Neural crest cell (in vitro differentiated cells): ENCODE measurements around the gene JARID2. TPM values are rescaled to one million over a fixed set of nuclear protein-coding genes. Genes with fewer than 3 reads are reported as not detected.

Experiments used
- DNase-seq: peaks from one replicate; pipeline ENCODE4 v3.0.0; 2021; ENCODE audit warnings: low read depth, mixed read lengths, low spot score
- H3K27ac Mint-ChIP-seq: one replicate; pipeline ENCODE4 v1.8.0; 2021; ENCODE audit warnings: mild to moderate bottlenecking, mixed read lengths; ENCODE audit not compliant: unreplicated experiment
- H3K27me3 Mint-ChIP-seq: 2 replicates; pipeline ENCODE4 v1.8.0; 2021; ENCODE audit warnings: low read depth, mild to moderate bottlenecking, mixed read lengths
- H3K36me3 Mint-ChIP-seq: 2 replicates; pipeline ENCODE4 v1.8.0; 2021; ENCODE audit warnings: low read depth, mild to moderate bottlenecking, mixed read lengths
- H3K4me1 Mint-ChIP-seq: 2 replicates; pipeline ENCODE4 v1.8.0; 2021; ENCODE audit warnings: mixed read lengths
- H3K4me3 Mint-ChIP-seq: one replicate; pipeline ENCODE4 v1.8.0; 2021; ENCODE audit warnings: mild to moderate bottlenecking, mixed read lengths
- H3K9me3 Mint-ChIP-seq: 2 replicates; pipeline ENCODE4 v1.8.0; 2021; ENCODE audit warnings: mixed read lengths
- total RNA-seq: library from RNA; stranded (reverse); gene quantifications from 2 replicates; pipeline ENCODE4 v1.2.1, GENCODE V29; 2021
- TF ChIP-seq, protein P1 (sequence below): fragments of 200-600 bp; sonication (generic); conservative IDR thresholded peaks from 2 replicates; pipeline ENCODE4 v1.5.0; 2021; ENCODE audit warnings: antibody characterized with exemption, mild to moderate bottlenecking

JARID2 gene
- total RNA-seq, 1 donor from 2014 or later, result 33.9 TPM

DNA sequence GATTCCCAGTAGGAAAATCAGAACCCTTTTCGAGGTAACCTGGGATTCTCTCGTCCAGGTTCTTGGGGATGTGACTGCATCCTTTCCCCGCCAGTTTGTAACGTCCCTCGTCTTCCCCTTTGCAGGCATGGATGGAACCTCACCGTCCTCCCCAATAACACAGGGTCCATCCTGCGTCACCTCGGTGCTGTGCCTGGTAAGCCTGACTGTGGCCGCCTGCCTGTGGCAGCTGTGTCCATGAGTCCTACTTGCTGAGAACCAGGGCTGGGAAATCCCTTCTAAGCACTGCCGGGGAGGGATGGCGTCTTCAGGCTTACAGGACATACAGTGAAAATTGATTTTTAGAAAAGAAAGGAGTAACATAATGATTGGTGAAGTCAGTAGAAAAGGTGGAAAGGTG is 261.4 kb downstream of the JARID2 start:
- Mint-ChIP-seq H3K27me3 (no peaks in the 10 kb centered on the region), H3K36me3 (peaks cover 17% of the 10 kb centered on the region), H3K9me3 (no peaks in the 10 kb centered on the region), H3K4me1 (peaks cover 11% of the 10 kb centered on the region), H3K4me3 (no peak overlapping the region), H3K27ac (peak overlapping the region; percentile 43)
- TF ChIP-seq, protein P1, sequence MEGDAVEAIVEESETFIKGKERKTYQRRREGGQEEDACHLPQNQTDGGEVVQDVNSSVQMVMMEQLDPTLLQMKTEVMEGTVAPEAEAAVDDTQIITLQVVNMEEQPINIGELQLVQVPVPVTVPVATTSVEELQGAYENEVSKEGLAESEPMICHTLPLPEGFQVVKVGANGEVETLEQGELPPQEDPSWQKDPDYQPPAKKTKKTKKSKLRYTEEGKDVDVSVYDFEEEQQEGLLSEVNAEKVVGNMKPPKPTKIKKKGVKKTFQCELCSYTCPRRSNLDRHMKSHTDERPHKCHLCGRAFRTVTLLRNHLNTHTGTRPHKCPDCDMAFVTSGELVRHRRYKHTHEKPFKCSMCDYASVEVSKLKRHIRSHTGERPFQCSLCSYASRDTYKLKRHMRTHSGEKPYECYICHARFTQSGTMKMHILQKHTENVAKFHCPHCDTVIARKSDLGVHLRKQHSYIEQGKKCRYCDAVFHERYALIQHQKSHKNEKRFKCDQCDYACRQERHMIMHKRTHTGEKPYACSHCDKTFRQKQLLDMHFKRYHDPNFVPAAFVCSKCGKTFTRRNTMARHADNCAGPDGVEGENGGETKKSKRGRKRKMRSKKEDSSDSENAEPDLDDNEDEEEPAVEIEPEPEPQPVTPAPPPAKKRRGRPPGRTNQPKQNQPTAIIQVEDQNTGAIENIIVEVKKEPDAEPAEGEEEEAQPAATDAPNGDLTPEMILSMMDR, result no peak
- DNase-seq, result no peak

DNA sequence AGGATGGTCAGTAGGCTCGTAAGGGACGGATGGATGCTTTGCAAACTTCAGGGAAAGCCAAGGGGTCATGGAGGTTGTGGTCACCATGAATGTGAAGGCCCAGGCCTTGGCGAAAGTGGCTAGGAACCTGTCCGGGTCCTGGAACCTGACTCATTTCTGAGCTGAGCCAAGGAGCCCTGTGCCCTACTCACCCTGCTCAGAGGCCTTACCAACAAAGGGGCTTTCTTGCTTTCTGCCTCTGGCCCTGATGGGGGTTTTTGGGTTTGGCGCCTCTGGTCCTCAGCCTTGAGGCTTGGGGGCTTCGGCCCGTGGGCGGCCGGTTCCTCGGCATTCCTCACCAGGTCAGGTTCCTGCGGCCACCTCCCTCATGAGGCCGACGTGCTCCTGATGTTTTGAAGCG is 261.9 kb downstream of the JARID2 start:
- DNase-seq, result no peak
- peaks cover 20% of the 10 kb centered on the region for H3K36me3 Mint-ChIP-seq
- no peaks in the 10 kb centered on the region for H3K27me3 Mint-ChIP-seq
- no peaks in the 10 kb centered on the region for H3K9me3 Mint-ChIP-seq
- TF ChIP-seq, protein P1, result no peak
- H3K4me3 Mint-ChIP-seq, result no peak overlapping the region
- H3K27ac Mint-ChIP-seq, result no peak overlapping the region
- H3K4me1 Mint-ChIP-seq, result peaks cover 13% of the 10 kb centered on the region

DNA sequence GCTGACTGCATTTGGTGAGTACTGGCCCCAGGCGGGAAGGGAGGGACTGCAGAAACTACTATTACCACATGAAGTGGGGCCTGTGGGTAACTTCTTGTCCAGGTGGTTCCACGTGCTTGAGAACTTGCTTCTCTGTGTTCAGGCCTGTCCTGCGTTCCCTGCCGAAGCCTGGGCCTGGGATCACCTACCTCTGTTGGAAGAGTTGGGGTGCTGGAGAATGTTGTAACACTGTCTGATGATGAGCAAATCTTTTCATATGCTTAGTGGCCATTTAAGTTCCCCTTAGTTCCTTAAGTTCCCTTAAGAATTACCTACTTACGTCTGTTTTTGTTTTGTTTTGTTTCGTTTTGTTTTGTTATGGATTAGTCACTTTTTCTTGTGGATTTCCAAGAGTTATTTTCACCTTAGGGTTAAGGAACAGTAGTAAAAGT is 262.6 kb downstream of the JARID2 start:
- no peaks in the 10 kb centered on the region for H3K9me3 Mint-ChIP-seq
- no peaks in the 10 kb centered on the region for H3K27me3 Mint-ChIP-seq
- H3K4me1 Mint-ChIP-seq, result peaks cover 12% of the 10 kb centered on the region
- TF ChIP-seq, protein P1, result no peak
- H3K4me3 Mint-ChIP-seq, result peak overlapping the region; percentile 23
- peaks cover 20% of the 10 kb centered on the region for H3K36me3 Mint-ChIP-seq
- peak overlapping the region; percentile 24 for H3K27ac Mint-ChIP-seq
- no peak for DNase-seq

DNA sequence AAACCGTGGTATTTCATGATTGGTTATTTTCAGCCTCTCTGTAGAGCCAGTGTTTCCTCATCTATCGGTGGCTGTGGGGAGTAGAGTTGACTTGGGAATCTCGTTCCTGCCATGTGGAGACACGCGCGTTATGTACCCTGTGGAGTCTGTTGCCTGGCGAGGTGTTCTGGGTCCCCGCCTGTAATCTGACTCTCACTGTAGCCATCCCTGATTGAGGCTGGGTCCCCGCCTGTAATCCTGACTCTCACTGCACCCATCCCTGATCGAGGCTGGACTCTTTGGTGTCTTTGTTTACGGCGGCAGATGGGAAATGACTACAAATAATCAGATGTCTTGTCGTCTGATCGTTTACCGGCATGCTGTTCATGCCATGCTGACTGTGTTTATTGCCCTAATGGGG is 263.1 kb downstream of the JARID2 start:
- Mint-ChIP-seq H3K4me1 (peaks cover 10% of the 10 kb centered on the region), H3K27ac (peak overlapping the region; percentile 24), H3K36me3 (peaks cover 20% of the 10 kb centered on the region), H3K4me3 (peak overlapping the region; percentile 23), H3K9me3 (no peaks in the 10 kb centered on the region), H3K27me3 (no peaks in the 10 kb centered on the region)
- TF ChIP-seq, protein P1, result no peak
- DNase-seq, result no peak

DNA sequence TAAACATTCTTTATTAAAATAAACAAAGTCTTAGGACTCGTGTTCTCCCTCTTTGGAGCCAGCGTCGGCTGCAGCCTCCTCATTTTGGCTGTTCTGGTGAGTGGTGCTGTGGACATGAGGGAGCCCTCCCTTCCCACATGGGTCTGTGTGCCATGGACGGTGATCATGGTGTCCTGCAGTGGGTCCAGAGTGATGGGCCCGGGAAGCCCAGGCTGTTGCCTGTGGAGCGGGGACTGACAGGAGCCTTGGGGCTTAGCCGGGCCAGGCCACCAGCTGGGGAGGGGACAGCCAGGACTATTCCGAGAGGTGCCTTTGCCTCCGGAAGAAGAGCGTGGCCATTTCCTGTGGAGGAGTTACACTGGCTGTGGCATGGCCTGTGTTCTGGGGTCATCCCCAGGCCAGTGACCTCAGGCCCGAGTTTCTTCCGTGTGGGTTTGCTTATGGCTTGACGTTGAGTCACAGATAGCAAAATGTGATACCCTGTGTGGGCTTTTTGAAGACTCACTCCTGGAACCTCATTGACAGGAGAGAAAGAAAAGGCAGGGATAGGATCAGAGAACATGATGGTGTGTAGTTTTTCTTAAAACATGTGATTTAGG is 263.6 kb downstream of the JARID2 start:
- Mint-ChIP-seq H3K27ac (peak overlapping the region; percentile 35), H3K4me3 (no peak overlapping the region), H3K4me1 (peaks cover 10% of the 10 kb centered on the region), H3K9me3 (no peaks in the 10 kb centered on the region), H3K36me3 (peaks cover 21% of the 10 kb centered on the region), H3K27me3 (no peaks in the 10 kb centered on the region)
- TF ChIP-seq, protein P1, result no peak
- no peak for DNase-seq
